ENCODE measurements around the gene PPP1R9B. TPM values are rescaled to one million over a fixed set of nuclear protein-coding genes. Genes with fewer than 3 reads are reported as not detected.

Gene PPP1R9B
- total and polyA plus RNA-seq, 2 donors: 26.8 to 47.9 TPM

- H3K27ac ChIP-seq (ENCODE audit: low read depth in 1 of 2, low read length in 1 of 2): no peak overlapping the region
- 29% methylated on average over 8 of the region's 8 CpGs for WGBS
- H3K27me3 ChIP-seq (ENCODE audit: control insufficient read depth in 2 of 2, insufficient read depth in 1 of 2, low read length in 1 of 2): no peaks in the 10 kb centered on the region
- H3K9me3 ChIP-seq (ENCODE audit: control insufficient read depth in 2 of 2, insufficient read depth in 1 of 2, low read length in 1 of 2): no peaks in the 10 kb centered on the region
- no peak for DNase-seq (ENCODE audit: low read depth in 6 of 9, low spot score in 9 of 9)
- no peak overlapping the region for H3K4me3 ChIP-seq (ENCODE audit: low read length in 2 of 2)
- peaks cover 3 to 25% of the 10 kb centered on the region in 2 donors for H3K4me1 ChIP-seq (ENCODE audit: control insufficient read depth in 2 of 2, insufficient read depth in 2 of 2, low read length in 2 of 2)
- H3K36me3 ChIP-seq (ENCODE audit: control insufficient read depth in 2 of 2, insufficient read depth in 2 of 2, low read length in 1 of 2): no peaks in the 10 kb centered on the region
These were observed 33.6 kb upstream of the PPP1R9B start for GRCh38 chr17:50184064-50184463.

- Histone ChIP-seq H3K27me3 (ENCODE audit: control insufficient read depth in 2 of 2, insufficient read depth in 1 of 2, low read length in 1 of 2) (no peaks in the 10 kb centered on the region), H3K9me3 (ENCODE audit: control insufficient read depth in 2 of 2, insufficient read depth in 1 of 2, low read length in 1 of 2) (no peaks in the 10 kb centered on the region), H3K36me3 (ENCODE audit: control insufficient read depth in 2 of 2, insufficient read depth in 2 of 2, low read length in 1 of 2) (no peaks in the 10 kb centered on the region), H3K4me1 (ENCODE audit: control insufficient read depth in 2 of 2, insufficient read depth in 2 of 2, low read length in 2 of 2) (peaks cover 3 to 25% of the 10 kb centered on the region in 2 donors), H3K27ac (ENCODE audit: low read depth in 1 of 2, low read length in 1 of 2) (no peak overlapping the region), H3K4me3 (ENCODE audit: low read length in 2 of 2) (no peak overlapping the region)
- WGBS: 68% methylated on average over 12 of the region's 12 CpGs
- peak in 1 of 9 donors; percentile 26 for DNase-seq (ENCODE audit: low read depth in 6 of 9, low spot score in 9 of 9)
These were observed 33.0 kb upstream of the PPP1R9B start for GRCh38 chr17:50183421-50183994.

DNA sequence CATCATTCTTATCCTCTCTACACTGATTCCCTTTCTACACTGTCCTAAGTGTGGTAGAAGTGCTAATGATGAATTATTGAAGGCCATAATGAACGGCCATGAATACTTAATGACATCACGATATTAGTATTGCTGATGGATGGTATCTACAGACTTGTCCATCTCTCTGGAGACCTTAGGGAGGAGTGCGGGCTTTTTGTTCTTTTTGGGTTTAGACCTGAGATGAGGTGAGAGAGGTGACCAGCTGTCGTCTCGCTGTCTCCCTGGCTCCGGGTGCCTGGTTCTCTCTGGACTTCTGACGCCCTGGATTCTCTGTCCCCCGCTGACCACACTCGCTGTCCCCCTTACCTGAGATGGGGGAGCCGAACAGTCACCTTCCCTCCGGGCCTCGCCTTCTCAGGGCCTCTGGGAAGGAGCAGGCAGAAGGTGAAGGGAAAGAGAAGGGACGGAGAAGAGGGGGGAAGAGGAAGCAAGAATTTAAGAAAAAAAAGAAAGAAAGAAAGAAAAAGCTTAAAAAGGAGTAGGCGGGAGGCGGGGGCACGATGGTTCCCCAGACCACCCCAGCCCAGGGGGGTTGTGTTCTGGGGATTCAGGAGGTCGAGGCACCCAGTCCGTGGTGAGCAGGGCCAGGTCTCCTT is 32.4 kb upstream of the PPP1R9B start:
- DNase-seq (ENCODE audit: low read depth in 6 of 9, low spot score in 9 of 9): no peak
- Histone ChIP-seq H3K4me3 (ENCODE audit: low read length in 2 of 2) (no peak overlapping the region), H3K9me3 (ENCODE audit: control insufficient read depth in 2 of 2, insufficient read depth in 1 of 2, low read length in 1 of 2) (no peaks in the 10 kb centered on the region), H3K4me1 (ENCODE audit: control insufficient read depth in 2 of 2, insufficient read depth in 2 of 2, low read length in 2 of 2) (peaks cover 3 to 30% of the 10 kb centered on the region in 2 donors), H3K36me3 (ENCODE audit: control insufficient read depth in 2 of 2, insufficient read depth in 2 of 2, low read length in 1 of 2) (no peaks in the 10 kb centered on the region), H3K27me3 (ENCODE audit: control insufficient read depth in 2 of 2, insufficient read depth in 1 of 2, low read length in 1 of 2) (no peaks in the 10 kb centered on the region), H3K27ac (ENCODE audit: low read depth in 1 of 2, low read length in 1 of 2) (no peak overlapping the region)
- 94% methylated on average over 18 of the region's 18 CpGs for WGBS

- no peaks in the 10 kb centered on the region for H3K9me3 ChIP-seq (ENCODE audit: control insufficient read depth in 2 of 2, insufficient read depth in 1 of 2, low read length in 1 of 2)
- 92% methylated on average over 12 of the region's 12 CpGs for WGBS
- peaks cover 3 to 36% of the 10 kb centered on the region in 2 donors for H3K4me1 ChIP-seq (ENCODE audit: control insufficient read depth in 2 of 2, insufficient read depth in 2 of 2, low read length in 2 of 2)
- no peak overlapping the region for H3K27ac ChIP-seq (ENCODE audit: low read depth in 1 of 2, low read length in 1 of 2)
- H3K4me3 ChIP-seq (ENCODE audit: low read length in 2 of 2): no peak overlapping the region
- no peak for DNase-seq (ENCODE audit: low read depth in 6 of 9, low spot score in 9 of 9)
- H3K36me3 ChIP-seq (ENCODE audit: control insufficient read depth in 2 of 2, insufficient read depth in 2 of 2, low read length in 1 of 2): no peaks in the 10 kb centered on the region
- H3K27me3 ChIP-seq (ENCODE audit: control insufficient read depth in 2 of 2, insufficient read depth in 1 of 2, low read length in 1 of 2): peaks cover 0 to 2% of the 10 kb centered on the region in 2 donors
These were observed 31.4 kb upstream of the PPP1R9B start for GRCh38 chr17:50181591-50182560.

DNA sequence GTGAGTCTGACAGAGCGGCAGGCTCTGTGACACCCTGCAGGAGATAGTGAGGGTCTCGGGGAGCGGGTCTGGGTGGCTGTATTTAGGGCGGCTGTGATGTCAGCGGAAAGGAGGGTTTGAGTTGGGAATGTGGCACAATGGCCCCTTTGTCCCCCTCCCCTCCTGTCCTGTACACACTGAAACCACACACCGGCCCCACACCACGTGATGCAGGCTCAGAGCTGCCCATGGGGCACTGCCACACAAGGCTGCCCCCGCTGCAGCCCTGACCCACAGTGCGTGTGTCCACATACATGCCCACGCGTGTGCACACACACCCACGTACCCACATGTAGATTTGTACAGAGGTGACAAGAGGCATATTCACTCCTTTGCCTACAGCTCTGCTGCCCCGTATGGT is 30.7 kb upstream of the PPP1R9B start:
- H3K27ac ChIP-seq (ENCODE audit: low read depth in 1 of 2, low read length in 1 of 2): no peak overlapping the region
- H3K4me3 ChIP-seq (ENCODE audit: low read length in 2 of 2): no peak overlapping the region
- H3K9me3 ChIP-seq (ENCODE audit: control insufficient read depth in 2 of 2, insufficient read depth in 1 of 2, low read length in 1 of 2): no peaks in the 10 kb centered on the region
- no peaks in the 10 kb centered on the region for H3K36me3 ChIP-seq (ENCODE audit: control insufficient read depth in 2 of 2, insufficient read depth in 2 of 2, low read length in 1 of 2)
- DNase-seq (ENCODE audit: low read depth in 6 of 9, low spot score in 9 of 9): no peak
- H3K27me3 ChIP-seq (ENCODE audit: control insufficient read depth in 2 of 2, insufficient read depth in 1 of 2, low read length in 1 of 2): peaks cover 0 to 2% of the 10 kb centered on the region in 2 donors
- peaks cover 3 to 36% of the 10 kb centered on the region in 2 donors for H3K4me1 ChIP-seq (ENCODE audit: control insufficient read depth in 2 of 2, insufficient read depth in 2 of 2, low read length in 2 of 2)
- WGBS: 96% methylated on average over 13 of the region's 13 CpGs

DNA sequence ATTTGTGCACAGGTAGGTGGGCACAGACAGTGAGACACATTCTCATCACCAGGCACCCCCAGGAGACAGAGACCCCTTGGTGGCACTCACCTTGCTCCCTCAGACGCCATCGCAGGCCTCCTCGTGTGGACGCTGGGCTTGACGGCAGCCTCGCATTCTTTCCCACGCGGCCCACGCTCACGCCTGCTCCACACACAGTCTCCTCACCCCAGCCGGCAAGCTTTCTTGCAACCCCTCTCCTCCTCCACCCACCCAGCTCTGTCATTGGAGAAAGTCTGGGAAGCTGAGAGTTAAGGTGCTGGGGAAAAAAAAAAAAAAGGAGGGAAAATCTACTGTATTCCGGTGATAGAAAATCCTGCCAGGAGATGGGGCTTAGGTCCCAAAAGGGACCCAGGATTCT is 30.1 kb upstream of the PPP1R9B start:
- no peak for DNase-seq (ENCODE audit: low read depth in 6 of 9, low spot score in 9 of 9)
- Histone ChIP-seq H3K4me3 (ENCODE audit: low read length in 2 of 2) (no peak overlapping the region), H3K4me1 (ENCODE audit: control insufficient read depth in 2 of 2, insufficient read depth in 2 of 2, low read length in 2 of 2) (peaks cover 3 to 36% of the 10 kb centered on the region in 2 donors), H3K9me3 (ENCODE audit: control insufficient read depth in 2 of 2, insufficient read depth in 1 of 2, low read length in 1 of 2) (no peaks in the 10 kb centered on the region), H3K27me3 (ENCODE audit: control insufficient read depth in 2 of 2, insufficient read depth in 1 of 2, low read length in 1 of 2) (peaks cover 0 to 2% of the 10 kb centered on the region in 2 donors), H3K36me3 (ENCODE audit: control insufficient read depth in 2 of 2, insufficient read depth in 2 of 2, low read length in 1 of 2) (no peaks in the 10 kb centered on the region), H3K27ac (ENCODE audit: low read depth in 1 of 2, low read length in 1 of 2) (no peak overlapping the region)
- WGBS: 95% methylated on average over 12 of the region's 12 CpGs

GRCh38 chr17:50180111-50180510 is 29.6 kb upstream of the PPP1R9B start:
- WGBS: over 99% methylated on average over 4 of the region's 4 CpGs
- H3K4me3 ChIP-seq (ENCODE audit: low read length in 2 of 2): no peak overlapping the region
- DNase-seq (ENCODE audit: low read depth in 6 of 9, low spot score in 9 of 9): no peak
- peaks cover 3 to 36% of the 10 kb centered on the region in 2 donors for H3K4me1 ChIP-seq (ENCODE audit: control insufficient read depth in 2 of 2, insufficient read depth in 2 of 2, low read length in 2 of 2)
- H3K27me3 ChIP-seq (ENCODE audit: control insufficient read depth in 2 of 2, insufficient read depth in 1 of 2, low read length in 1 of 2): peaks cover 0 to 2% of the 10 kb centered on the region in 2 donors
- no peaks in the 10 kb centered on the region for H3K36me3 ChIP-seq (ENCODE audit: control insufficient read depth in 2 of 2, insufficient read depth in 2 of 2, low read length in 1 of 2)
- no peak overlapping the region for H3K27ac ChIP-seq (ENCODE audit: low read depth in 1 of 2, low read length in 1 of 2)
- H3K9me3 ChIP-seq (ENCODE audit: control insufficient read depth in 2 of 2, insufficient read depth in 1 of 2, low read length in 1 of 2): no peaks in the 10 kb centered on the region

GRCh38 chr17:50177983-50178834 is 27.7 kb upstream of the PPP1R9B start:
- Histone ChIP-seq H3K4me3 (ENCODE audit: low read length in 2 of 2) (no peak overlapping the region), H3K27me3 (ENCODE audit: control insufficient read depth in 2 of 2, insufficient read depth in 1 of 2, low read length in 1 of 2) (peaks cover 0 to 2% of the 10 kb centered on the region in 2 donors), H3K36me3 (ENCODE audit: control insufficient read depth in 2 of 2, insufficient read depth in 2 of 2, low read length in 1 of 2) (no peaks in the 10 kb centered on the region), H3K4me1 (ENCODE audit: control insufficient read depth in 2 of 2, insufficient read depth in 2 of 2, low read length in 2 of 2) (peaks cover 0 to 18% of the 10 kb centered on the region in 2 donors), H3K27ac (ENCODE audit: low read depth in 1 of 2, low read length in 1 of 2) (no peak overlapping the region), H3K9me3 (ENCODE audit: control insufficient read depth in 2 of 2, insufficient read depth in 1 of 2, low read length in 1 of 2) (no peaks in the 10 kb centered on the region)
- 42% methylated on average over 22 of the region's 22 CpGs for WGBS
- peak in 1 of 9 donors; percentile 42 for DNase-seq (ENCODE audit: low read depth in 6 of 9, low spot score in 9 of 9)
